HL-60 (cell line): ENCODE data around the gene FREM2.

Source experiments
- POLR2AphosphoS5 ChIP-seq: IDR thresholded peaks from 2 replicates; pipeline ENCODE4 v1.6.1; 2012; ENCODE audit warnings: low read depth
- TF ChIP-seq, protein P1 (sequence below): IDR thresholded peaks from 2 replicates; pipeline ENCODE4 v1.6.1; 2012; ENCODE audit warnings: low read depth; ENCODE audit not compliant: insufficient replicate concordance
- TF ChIP-seq, protein P2 (sequence below): IDR thresholded peaks from one replicate; pipeline ENCODE4 v1.5.1; 2011; ENCODE audit warnings: low read length, control low read depth, inconsistent platforms; ENCODE audit not compliant: insufficient read depth

DNA sequence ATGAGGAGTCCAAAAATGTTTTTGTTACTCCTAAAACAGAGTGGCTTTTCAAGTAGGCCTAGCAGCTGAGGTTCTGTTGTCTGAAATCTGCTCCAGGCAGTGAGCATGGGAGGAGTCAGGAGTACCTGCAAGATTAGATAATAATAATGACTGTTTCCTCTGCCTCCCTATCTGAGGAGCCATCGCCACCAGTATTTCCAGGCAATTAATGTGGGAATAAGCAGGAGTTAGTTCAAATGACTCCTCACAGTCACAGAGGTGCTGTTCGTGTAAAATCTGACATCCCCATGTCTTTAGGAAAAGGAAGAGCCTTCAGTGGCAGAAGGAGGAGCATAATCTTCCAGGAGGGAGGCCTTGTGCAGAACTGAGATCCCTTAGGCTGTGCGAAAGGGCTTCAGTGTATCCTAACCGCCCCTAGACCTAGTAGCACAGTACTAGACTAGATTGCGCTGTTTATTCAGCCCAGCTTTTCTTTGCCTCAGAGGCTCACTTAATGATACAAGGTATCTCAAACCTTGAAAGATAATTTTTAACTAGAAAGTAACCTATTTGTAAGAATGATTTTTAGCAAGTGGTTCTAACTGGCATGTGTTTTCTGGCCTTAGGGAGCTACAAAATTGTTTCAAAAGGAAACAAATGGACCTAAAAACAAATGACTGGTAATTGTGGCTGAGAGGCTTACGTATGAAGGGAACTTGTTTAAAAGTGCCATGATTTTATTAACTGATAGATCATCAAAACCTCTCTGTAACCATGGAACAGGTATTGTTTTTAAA, 49.0 kb downstream of the FREM2 start:
- TF ChIP-seq, protein P1, sequence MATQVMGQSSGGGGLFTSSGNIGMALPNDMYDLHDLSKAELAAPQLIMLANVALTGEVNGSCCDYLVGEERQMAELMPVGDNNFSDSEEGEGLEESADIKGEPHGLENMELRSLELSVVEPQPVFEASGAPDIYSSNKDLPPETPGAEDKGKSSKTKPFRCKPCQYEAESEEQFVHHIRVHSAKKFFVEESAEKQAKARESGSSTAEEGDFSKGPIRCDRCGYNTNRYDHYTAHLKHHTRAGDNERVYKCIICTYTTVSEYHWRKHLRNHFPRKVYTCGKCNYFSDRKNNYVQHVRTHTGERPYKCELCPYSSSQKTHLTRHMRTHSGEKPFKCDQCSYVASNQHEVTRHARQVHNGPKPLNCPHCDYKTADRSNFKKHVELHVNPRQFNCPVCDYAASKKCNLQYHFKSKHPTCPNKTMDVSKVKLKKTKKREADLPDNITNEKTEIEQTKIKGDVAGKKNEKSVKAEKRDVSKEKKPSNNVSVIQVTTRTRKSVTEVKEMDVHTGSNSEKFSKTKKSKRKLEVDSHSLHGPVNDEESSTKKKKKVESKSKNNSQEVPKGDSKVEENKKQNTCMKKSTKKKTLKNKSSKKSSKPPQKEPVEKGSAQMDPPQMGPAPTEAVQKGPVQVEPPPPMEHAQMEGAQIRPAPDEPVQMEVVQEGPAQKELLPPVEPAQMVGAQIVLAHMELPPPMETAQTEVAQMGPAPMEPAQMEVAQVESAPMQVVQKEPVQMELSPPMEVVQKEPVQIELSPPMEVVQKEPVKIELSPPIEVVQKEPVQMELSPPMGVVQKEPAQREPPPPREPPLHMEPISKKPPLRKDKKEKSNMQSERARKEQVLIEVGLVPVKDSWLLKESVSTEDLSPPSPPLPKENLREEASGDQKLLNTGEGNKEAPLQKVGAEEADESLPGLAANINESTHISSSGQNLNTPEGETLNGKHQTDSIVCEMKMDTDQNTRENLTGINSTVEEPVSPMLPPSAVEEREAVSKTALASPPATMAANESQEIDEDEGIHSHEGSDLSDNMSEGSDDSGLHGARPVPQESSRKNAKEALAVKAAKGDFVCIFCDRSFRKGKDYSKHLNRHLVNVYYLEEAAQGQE, result no peak
- TF ChIP-seq, protein P2, sequence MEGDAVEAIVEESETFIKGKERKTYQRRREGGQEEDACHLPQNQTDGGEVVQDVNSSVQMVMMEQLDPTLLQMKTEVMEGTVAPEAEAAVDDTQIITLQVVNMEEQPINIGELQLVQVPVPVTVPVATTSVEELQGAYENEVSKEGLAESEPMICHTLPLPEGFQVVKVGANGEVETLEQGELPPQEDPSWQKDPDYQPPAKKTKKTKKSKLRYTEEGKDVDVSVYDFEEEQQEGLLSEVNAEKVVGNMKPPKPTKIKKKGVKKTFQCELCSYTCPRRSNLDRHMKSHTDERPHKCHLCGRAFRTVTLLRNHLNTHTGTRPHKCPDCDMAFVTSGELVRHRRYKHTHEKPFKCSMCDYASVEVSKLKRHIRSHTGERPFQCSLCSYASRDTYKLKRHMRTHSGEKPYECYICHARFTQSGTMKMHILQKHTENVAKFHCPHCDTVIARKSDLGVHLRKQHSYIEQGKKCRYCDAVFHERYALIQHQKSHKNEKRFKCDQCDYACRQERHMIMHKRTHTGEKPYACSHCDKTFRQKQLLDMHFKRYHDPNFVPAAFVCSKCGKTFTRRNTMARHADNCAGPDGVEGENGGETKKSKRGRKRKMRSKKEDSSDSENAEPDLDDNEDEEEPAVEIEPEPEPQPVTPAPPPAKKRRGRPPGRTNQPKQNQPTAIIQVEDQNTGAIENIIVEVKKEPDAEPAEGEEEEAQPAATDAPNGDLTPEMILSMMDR, result no peak
- TF ChIP-seq POLR2AphosphoS5, result no peak
